Upper lobe of left lung (tissue), 4 donors: ENCODE measurements around the gene KIF13A.

Experiments
- POLR2A ChIP-seq, 4 donors: fragments of 450-650 bp; IDR thresholded peaks; one replicate each; pipeline ENCODE4 v1.5.1; 2016 to 2017; ENCODE audit warnings: antibody characterized with exemption in 4 of 4, mild to moderate bottlenecking in 2 of 4
- POLR2AphosphoS5 ChIP-seq, 2 donors: sonication (generic); formaldehyde crosslinking; IDR thresholded peaks; one replicate each; pipeline ENCODE4 v1.5.1; 2017; ENCODE audit warnings: antibody characterized with exemption in 2 of 2
- TF ChIP-seq, protein P1 (sequence below), 6 experiments: fragments of 450-650 bp in 4 of 6; fragments of 200-600 bp in 2 of 6; sonication (generic) in 2 of 6; IDR thresholded peaks; one replicate each; pipeline ENCODE4 v1.5.1; 2016 to 2019; ENCODE audit warnings: antibody characterized with exemption in 6 of 6

DNA sequence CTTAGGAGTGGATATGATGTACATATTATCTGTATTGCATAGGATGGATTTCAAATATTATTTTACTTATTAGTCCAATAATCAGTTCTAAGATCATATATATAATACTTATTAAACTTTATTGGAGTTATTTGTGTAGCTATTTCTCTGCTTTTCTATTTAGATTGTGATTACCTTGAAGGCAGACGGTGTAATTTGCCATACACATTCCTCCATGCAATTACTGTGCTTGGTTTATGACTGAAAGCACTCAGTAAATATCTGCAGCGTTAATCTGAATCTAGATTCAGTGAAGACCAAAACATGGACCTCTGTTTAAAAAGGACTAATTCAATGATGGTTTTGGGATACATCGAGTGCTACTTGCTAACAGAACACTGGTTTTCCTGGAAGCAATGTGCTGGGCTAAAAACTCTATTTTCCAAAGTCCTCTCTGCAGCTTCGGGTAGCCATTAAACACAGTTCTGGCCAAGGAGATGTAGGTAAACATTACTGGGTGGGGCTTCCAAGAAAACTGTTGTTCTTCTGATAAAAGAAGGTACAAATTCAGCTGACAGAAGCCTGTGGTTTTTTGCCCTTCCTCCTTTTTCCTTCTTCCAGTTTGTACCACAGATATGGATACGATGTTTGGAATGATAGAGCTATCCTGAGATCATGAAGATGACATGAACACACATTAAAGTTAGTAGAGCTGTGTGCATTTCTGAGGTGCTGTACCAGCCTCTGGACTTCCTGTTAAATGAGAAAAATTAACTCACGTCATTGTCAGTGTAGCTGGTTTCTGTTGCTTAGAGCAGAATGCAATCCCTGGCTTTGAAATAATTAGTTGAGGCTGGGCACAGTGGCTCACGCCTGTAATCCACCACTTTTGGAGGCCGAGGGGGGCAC, 144.3 kb downstream of the KIF13A start:
- TF ChIP-seq, protein P1, sequence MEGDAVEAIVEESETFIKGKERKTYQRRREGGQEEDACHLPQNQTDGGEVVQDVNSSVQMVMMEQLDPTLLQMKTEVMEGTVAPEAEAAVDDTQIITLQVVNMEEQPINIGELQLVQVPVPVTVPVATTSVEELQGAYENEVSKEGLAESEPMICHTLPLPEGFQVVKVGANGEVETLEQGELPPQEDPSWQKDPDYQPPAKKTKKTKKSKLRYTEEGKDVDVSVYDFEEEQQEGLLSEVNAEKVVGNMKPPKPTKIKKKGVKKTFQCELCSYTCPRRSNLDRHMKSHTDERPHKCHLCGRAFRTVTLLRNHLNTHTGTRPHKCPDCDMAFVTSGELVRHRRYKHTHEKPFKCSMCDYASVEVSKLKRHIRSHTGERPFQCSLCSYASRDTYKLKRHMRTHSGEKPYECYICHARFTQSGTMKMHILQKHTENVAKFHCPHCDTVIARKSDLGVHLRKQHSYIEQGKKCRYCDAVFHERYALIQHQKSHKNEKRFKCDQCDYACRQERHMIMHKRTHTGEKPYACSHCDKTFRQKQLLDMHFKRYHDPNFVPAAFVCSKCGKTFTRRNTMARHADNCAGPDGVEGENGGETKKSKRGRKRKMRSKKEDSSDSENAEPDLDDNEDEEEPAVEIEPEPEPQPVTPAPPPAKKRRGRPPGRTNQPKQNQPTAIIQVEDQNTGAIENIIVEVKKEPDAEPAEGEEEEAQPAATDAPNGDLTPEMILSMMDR (IDR thresholded peaks at IDR 0.05) = no peak
- TF ChIP-seq POLR2A (IDR thresholded peaks at IDR 0.05) (no peak), POLR2AphosphoS5 (IDR thresholded peaks at IDR 0.05) (no peak)
